ENCODE results near the gene KMT5B. TPM values are rescaled to one million over a fixed set of nuclear protein-coding genes. Genes with fewer than 3 reads are reported as not detected.

KMT5B gene
- total and polyA plus RNA-seq, 7 donors: 20.8 to 45.7 (median 38.7) TPM

GRCh38 chr11:68146704-68147474, 66.2 kb downstream of the KMT5B start:
- DNase-seq: no peak
- no peaks in the 10 kb centered on the region for H3K36me3 ChIP-seq
- H3K4me1 ChIP-seq: peaks cover 0 to 16% (median 13%) of the 10 kb centered on the region in 4 donors
- H3K9me3 ChIP-seq: no peaks in the 10 kb centered on the region
- 18 to 57% methylated on average over 13 of the region's 13 CpGs for WGBS, 2 donors
- no peak overlapping the region for H3K4me3 ChIP-seq
- peak overlapping the region in 2 of 4 donors; percentile 18 to 39 for H3K27ac ChIP-seq
- intact Hi-C loops (cut with DNase I): no loop called here
- H3K27me3 ChIP-seq: no peaks in the 10 kb centered on the region
- peak in 1 of 2 donors; percentile 35 for TF ChIP-seq POLR2A (IDR thresholded peaks at IDR 0.05)
- no peak for TF ChIP-seq POLR2AphosphoS5 (IDR thresholded peaks at IDR 0.05)
- TF ChIP-seq CTCF (IDR thresholded peaks at IDR 0.05): no peak
- no peak for TF ChIP-seq EP300 (IDR thresholded peaks at IDR 0.05)

- Histone ChIP-seq H3K27ac (peak overlapping the region in 2 of 4 donors; percentile 18 to 35), H3K4me1 (peaks cover 0 to 16% (median 13%) of the 10 kb centered on the region in 4 donors), H3K9me3 (no peaks in the 10 kb centered on the region), H3K36me3 (no peaks in the 10 kb centered on the region), H3K27me3 (no peaks in the 10 kb centered on the region), H3K4me3 (no peak overlapping the region)
- intact Hi-C loops (cut with DNase I): no loop called here
- peak; percentile 89 for DNase-seq
- peak in 2 of 4 donors; percentile 15 to 41 for TF ChIP-seq POLR2AphosphoS5 (IDR thresholded peaks at IDR 0.05)
- peak in 1 of 2 donors; percentile 57 for TF ChIP-seq POLR2A (IDR thresholded peaks at IDR 0.05)
- TF ChIP-seq CTCF (IDR thresholded peaks at IDR 0.05): no peak
- TF ChIP-seq EP300 (IDR thresholded peaks at IDR 0.05): no peak
- WGBS, 2 donors: 9 to 51% methylated on average over 15 of the region's 15 CpGs
Observed at GRCh38 chr11:68146010-68146540, 67.0 kb downstream of the KMT5B start.

- WGBS, 2 donors: 56 to 83% methylated on average over 14 of the region's 14 CpGs
- H3K9me3 ChIP-seq: no peaks in the 10 kb centered on the region
- intact Hi-C loops (cut with DNase I): no loop called here
- H3K36me3 ChIP-seq: no peaks in the 10 kb centered on the region
- no peak overlapping the region for H3K27ac ChIP-seq
- DNase-seq: no peak
- TF ChIP-seq POLR2AphosphoS5 (IDR thresholded peaks at IDR 0.05) (no peak), CTCF (IDR thresholded peaks at IDR 0.05) (no peak), EP300 (IDR thresholded peaks at IDR 0.05) (no peak), POLR2A (IDR thresholded peaks at IDR 0.05) (no peak)
- H3K27me3 ChIP-seq: no peaks in the 10 kb centered on the region
- no peak overlapping the region for H3K4me3 ChIP-seq
- H3K4me1 ChIP-seq: peaks cover 0 to 19% (median 14%) of the 10 kb centered on the region in 4 donors
Observed at GRCh38 chr11:68145120-68145866, 67.8 kb downstream of the KMT5B start.

GRCh38 chr11:68143310-68143689, 69.8 kb downstream of the KMT5B start:
- H3K36me3 ChIP-seq: no peaks in the 10 kb centered on the region
- TF ChIP-seq CTCF (IDR thresholded peaks at IDR 0.05) (no peak), POLR2A (IDR thresholded peaks at IDR 0.05) (no peak), EP300 (IDR thresholded peaks at IDR 0.05) (no peak), POLR2AphosphoS5 (IDR thresholded peaks at IDR 0.05) (no peak)
- no peaks in the 10 kb centered on the region for H3K27me3 ChIP-seq
- intact Hi-C loops (cut with DNase I): no loop called here
- H3K27ac ChIP-seq: no peak overlapping the region
- H3K4me3 ChIP-seq: no peak overlapping the region
- DNase-seq: no peak
- WGBS, 2 donors: 62 to 83% methylated on average over 4 of the region's 4 CpGs
- no peaks in the 10 kb centered on the region for H3K9me3 ChIP-seq
- peaks cover 0 to 25% (median 19%) of the 10 kb centered on the region in 4 donors for H3K4me1 ChIP-seq

Measured in sigmoid colon (tissue), 7 donors.